GM12891 (cell line): Measurements from ENCODE around the gene ZNF90.
"Not testable (repeated sequence)": the region's sequence is repeated elsewhere in the genome, so short reads cannot be mapped to it uniquely, and the experiment has no call there.

Source experiments
- DNase-seq: peaks from one replicate; pipeline ENCODE4 v3.0.0; 2011; ENCODE audit warnings: low spot score; ENCODE audit not compliant: insufficient read length
- FAIRE-seq: peaks from 2 replicates; lab custom pipeline; 2011; peaks lifted over from hg19 to GRCh38; lab: Jason Lieb, UNC
- PAX5 ChIP-seq: IDR thresholded peaks from 2 replicates; pipeline ENCODE4 v1.6.1; 2011; ENCODE audit warnings: low read length, moderate library complexity, mild to moderate bottlenecking; ENCODE audit not compliant: insufficient read depth, severe bottlenecking
- POLR2A ChIP-seq: IDR thresholded peaks from 2 replicates; pipeline ENCODE4 v1.6.1; 2011; ENCODE audit warnings: low read depth, low read length, control low read depth
- POLR2AphosphoS5 ChIP-seq: IDR thresholded peaks from 2 replicates; pipeline ENCODE4 v1.6.1; 2011; ENCODE audit warnings: low read depth, low read length, control low read depth
- POU2F2 ChIP-seq: IDR thresholded peaks from 2 replicates; pipeline ENCODE4 v1.6.1; 2011; ENCODE audit warnings: low read depth, mild to moderate bottlenecking, control low read depth, low read length, moderate library complexity
- SPI1 ChIP-seq: IDR thresholded peaks from 2 replicates; pipeline ENCODE4 v1.6.1; 2011; ENCODE audit warnings: low read depth, low read length, control low read depth
- TAF1 ChIP-seq: IDR thresholded peaks from 2 replicates; pipeline ENCODE4 v1.6.1; 2011; ENCODE audit warnings: low read depth, low read length, control low read depth

ZNF90 gene

DNA sequence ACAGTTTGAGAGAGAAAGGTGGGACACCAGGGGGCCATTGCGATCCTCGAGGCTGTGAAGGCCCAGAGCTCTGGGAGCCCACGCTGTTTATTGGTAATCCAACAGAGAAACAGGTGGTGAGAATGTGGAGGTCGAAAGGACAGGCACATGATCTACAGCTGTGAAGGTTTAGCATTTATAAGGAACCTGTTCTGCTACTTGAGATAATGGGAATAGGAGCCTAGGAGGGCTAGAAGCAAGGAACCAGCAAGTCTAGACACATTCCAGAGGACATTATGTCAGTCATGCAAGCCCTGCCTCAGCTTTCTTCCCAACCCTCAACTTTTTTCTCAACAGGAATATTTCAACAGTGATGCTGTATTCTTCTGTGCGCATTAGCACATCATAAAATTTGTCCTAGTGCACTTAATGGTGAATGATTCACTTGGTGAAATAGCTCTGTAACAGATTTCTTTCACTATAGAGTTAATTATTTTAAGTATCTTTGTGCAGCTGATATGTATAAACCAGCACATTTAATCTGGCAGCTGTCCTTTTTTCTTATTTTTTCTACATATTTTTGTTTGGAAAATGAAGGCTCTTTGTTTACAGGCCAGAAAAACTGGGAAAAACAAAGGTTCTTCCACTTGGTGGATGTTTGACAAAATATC is 25.4 kb downstream of the ZNF90 start:
- DNase-seq (no peak), FAIRE-seq (no peak)
- TF ChIP-seq POU2F2 (no peak), PAX5 (no peak), SPI1 (no peak), POLR2A (no peak), TAF1 (no peak), POLR2AphosphoS5 (no peak)

DNA sequence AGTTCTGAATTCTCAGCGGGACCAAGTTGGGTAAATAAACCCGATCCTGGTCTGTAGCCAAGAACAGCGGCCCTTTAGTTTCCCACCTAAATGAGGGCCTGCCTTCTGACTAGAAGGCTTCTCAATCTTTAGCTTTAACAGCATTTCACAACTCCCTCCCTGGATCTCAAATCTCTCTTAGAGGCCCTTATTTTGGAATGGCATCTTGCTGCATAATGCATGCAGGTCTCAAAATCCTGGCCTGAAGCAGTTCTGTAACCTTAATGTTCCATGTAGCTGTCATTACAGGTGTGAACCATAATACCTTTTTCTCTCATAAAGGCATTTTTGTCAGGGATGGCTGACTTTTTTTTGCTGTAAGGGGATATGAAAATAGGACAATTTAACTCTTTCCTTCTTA is 29.5 kb downstream of the ZNF90 start:
- DNase-seq (no peak), FAIRE-seq (no peak)
- TF ChIP-seq TAF1 (no peak), SPI1 (no peak), POLR2AphosphoS5 (no peak), PAX5 (no peak), POLR2A (no peak), POU2F2 (no peak)

DNA sequence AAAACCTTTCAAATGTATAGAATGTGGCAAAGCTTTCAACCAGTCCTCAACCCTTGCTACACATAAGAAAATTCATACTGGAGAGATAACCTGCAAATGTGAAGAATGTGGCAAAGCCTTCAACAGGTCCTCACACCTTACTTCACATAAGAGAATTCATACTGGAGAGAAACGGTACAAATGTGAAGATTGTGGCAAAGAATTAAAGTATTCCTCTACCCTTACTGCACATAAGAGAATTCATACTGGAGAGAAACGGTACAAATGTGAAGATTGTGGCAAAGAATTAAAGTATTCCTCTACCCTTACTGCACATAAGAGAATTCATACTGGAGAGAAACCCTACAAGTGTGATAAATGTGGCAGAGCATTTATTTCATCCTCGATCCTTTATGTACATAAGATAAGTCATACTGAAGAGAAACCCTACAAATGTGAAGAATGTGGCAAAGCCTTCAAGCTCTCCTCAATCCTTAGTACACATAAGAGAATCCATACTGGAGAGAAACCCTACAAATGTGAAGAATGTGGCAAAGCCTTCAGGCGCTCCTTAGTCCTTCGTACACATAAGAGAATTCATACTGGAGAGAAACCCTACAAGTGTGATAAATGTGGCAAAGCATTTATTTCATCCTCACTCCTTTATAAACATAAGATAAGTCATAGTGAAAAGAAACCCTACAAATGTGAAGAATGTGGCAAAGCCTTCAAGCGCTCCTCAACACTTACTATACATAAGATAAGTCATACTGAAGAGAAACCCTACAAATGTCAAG is 40.5 kb downstream of the ZNF90 start:
- DNase-seq, FAIRE-seq: not testable (repeated sequence)

DNA sequence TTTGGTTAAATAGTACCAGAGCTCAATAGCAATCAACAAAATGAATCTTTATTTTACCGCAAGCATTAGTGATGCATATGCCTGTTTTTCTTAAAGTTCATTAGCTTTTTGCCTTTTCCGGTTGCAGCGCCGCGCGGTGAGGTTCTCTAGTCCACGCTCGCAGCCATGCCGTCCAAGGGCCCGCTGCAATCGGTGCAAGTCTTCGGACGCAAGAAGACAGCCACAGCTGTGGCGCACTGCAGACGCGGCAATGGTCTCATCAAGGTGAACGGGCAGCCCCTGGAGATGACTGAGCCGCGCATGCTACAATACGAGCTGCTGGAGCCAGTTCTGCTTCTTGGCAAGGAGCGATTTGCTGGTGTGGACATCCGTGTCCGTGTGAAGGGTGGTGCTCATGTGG is 47.1 kb downstream of the ZNF90 start:
- FAIRE-seq, result no peak
- DNase-seq, result no peak
- TF ChIP-seq SPI1, result no peak
- TF ChIP-seq TAF1, result no peak
- TF ChIP-seq POU2F2, result no peak
- TF ChIP-seq PAX5, result no peak
- TF ChIP-seq POLR2AphosphoS5, result no peak
- TF ChIP-seq POLR2A, result no peak

DNA sequence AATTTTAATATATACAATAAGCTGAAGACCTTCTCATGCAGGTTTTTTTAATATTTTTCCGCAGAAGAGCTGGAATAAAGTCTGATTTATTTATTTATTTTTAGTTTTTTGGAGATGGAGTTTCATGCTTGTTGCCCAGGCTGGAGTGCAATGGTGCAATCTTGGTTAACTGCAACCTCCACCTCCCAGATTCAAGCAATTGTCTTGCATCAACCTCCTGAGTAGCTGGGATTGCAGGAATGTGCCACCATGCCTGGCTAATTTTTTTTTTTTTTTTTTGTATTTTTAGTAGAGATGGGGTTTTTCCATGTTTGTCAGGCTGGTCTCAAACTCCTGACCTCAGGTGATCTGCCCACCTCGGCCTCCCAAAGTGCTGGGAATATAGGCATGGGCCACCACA is 55.1 kb downstream of the ZNF90 start:
- FAIRE-seq, DNase-seq: not testable (repeated sequence)

DNA sequence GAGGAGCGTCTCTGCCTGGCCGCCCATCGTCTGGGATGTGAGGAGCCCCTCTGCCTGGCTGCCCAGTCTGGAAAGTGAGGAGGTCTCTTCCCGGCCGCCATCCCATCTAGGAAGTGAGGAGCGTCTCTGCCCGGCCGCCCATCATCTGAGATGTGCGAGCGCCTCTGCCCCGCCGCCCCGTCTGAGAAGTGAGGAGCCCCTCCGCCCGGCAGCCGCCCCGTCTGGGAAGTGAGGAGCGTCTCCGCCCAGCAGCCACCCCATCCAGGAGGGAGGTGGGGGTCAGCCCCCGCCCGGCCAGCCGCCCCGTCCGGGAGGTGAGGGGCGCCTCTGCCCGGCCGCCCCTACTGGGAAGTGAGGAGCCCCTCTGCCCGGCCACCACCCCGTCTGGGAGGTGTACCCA is 59.9 kb downstream of the ZNF90 start:
- not testable (repeated sequence) for FAIRE-seq, DNase-seq

DNA sequence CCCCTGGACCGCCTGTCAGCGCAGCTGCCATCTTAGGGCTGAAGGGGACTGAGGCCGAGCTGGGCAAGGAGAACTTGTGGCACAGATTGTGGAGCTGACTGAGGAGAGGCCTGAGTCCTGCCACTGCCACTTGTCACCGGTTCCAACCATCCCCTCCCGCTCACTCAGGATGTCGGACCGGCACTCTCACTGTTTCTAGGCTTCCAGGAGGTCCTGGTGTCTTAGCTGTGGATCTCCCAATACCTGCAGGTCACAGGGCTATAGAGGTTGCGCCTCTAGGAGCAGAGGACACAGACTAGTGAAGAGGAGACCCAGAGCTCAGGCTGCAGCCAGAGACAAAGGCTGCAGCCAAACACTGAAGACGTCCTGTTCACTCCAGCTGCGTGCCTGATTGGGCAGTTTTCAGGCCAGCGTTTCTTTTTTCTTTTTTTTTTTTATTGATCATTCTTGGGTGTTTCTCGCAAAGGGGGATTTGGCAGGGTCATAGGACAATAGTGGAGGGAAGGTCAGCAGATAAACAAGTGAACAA is 73.9 kb downstream of the ZNF90 start:
- DNase-seq (no peak), FAIRE-seq (no peak)
- TF ChIP-seq POLR2A, result no peak
- TF ChIP-seq POU2F2, result no peak
- TF ChIP-seq POLR2AphosphoS5, result no peak
- TF ChIP-seq PAX5, result no peak
- no peak for TF ChIP-seq SPI1
- TF ChIP-seq TAF1, result no peak

DNA sequence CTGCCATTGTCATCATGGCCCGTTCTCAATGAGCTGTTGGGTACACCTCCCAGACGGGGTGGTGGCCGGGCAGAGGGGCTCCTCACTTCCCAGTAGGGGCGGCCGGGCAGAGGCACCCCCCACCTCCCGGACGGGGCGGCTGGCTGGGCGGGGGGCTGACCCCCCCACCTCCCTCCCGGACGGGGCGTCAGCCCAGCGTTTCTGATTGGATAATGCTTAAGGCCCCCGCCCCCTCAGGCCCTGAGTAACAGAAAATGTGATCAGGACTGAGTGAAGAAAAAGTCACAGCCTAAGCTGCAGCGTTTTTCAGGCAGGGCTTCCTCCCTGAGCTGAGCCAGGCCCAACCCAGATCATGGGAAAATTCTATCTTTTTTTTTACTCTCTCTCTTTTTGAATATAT is 74.7 kb downstream of the ZNF90 start:
- FAIRE-seq, DNase-seq: not testable (repeated sequence)

DNA sequence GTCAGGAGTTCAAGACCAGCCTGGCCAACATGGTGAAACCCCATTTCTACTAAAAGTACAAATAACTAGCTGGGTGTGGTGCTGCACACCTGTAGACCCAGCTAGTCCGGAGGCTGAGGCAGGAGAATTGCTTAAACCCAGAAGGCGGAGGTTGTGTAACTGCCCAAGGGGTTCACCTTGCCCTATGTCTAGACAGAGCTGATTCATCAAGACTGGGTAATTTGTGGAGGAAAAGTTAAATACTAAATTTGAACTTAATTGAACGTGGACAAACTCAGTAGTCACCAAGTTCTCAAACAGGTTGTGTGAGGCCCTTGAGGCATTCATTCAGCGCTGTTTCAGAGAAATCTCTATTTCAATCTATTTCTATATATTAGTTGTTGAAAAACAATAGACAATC is 75.5 kb downstream of the ZNF90 start:
- DNase-seq (no peak), FAIRE-seq (no peak)
- TF ChIP-seq PAX5 (no peak), SPI1 (no peak), POU2F2 (no peak), POLR2A (no peak), TAF1 (no peak), POLR2AphosphoS5 (no peak)

DNA sequence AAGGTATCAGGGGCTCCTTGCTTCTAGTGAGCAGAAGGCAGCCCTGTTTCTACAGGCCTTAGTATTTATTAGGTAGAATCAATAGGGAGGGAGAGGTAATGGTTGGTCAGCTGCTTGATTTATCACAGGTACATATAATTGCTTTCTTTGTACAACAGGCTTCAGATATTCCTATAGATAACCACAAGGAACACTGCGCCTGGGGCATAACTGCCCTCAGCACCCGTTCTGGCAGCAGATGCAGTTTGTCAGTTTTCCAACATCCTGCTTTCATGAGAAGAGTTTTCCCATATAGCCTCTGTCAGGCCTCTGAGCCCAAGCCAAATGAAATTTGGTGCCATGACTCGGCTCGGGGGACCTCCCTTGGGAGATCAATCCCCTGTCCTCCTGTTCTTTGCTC is 76.8 kb downstream of the ZNF90 start:
- TF ChIP-seq PAX5 (no peak), POLR2AphosphoS5 (no peak), POU2F2 (no peak), SPI1 (no peak), TAF1 (no peak)
- DNase-seq, result no peak
- no peak for FAIRE-seq

DNA sequence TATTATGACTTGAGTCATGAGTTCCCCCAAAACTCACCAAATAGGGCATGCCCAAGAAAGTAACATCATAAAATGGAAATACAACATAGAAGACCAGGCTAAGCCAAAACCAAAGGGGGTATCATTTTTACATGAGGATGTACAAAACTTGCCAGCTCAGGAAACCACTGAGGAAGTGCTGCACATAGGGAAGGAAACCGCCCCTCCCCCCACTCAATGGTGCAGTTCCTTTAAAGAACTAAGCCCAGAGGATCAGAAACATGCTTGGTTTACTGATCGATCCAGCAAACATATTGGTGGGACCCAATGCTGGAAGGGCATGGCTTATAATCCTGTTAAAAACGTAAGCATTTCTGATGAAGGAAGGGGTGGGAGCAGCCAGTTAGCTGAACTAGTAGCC is 85.0 kb downstream of the ZNF90 start:
- DNase-seq (no peak), FAIRE-seq (no peak)
- TF ChIP-seq SPI1, result no peak
- TF ChIP-seq PAX5, result no peak
- TF ChIP-seq POLR2AphosphoS5, result no peak
- TF ChIP-seq POLR2A, result no peak
- no peak for TF ChIP-seq TAF1
- TF ChIP-seq POU2F2, result no peak
